ENCODE results near the gene STUM. TPM values are rescaled to one million over a fixed set of nuclear protein-coding genes. Genes with fewer than 3 reads are reported as not detected.

Gene STUM
- total and polyA plus RNA-seq, 2 experiments from 2014 or later, result 0.23 to 1.3 TPM

DNA sequence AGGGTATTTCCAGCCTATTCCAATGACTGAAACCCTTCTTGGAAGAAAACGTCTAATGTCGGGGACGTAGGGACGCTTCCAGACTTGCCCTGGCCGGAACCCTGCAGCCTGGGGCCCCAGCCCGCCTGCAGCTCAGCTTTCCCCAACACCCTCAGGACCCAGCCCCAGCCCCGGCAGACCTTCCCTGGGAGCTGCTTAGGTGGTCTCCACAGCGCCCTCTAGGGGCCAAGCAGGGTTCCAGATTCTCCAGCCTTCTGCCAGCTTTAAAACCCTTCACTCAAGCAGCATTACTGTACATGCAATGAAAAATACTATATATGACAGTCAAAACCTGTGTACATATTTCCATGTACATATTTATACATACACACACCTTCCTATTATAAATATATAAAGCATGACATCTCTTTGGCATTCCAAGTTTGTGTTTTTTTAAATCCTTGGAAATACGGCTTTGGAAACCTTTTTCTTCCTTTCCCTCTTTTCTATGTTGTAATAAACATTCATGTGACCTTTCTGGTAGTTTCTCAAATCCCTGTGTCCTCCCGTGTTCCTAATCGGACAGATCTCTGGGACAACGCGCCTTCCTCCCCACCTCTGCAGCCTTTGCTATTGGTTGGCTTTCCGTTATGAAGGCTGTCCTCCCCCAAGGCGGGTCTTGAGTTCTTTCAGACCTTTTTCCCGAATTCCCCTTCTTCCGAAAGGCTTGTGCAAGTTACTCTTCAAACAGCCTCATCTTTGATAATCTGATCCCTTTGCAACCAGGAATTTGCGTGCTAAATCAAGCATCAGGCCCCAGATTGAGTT, 60.3 kb downstream of the STUM start:
- Histone ChIP-seq H3K9me2 (ENCODE audit: insufficient read depth) (no peaks in the 10 kb centered on the region), H3K4me3 (no peak overlapping the region), H3K79me2 (replicated peaks; ENCODE audit: insufficient read depth) (no peaks in the 10 kb centered on the region), H3K36me3 (ENCODE audit: insufficient read depth) (no peaks in the 10 kb centered on the region), H4K20me1 (replicated peaks; ENCODE audit: insufficient read depth) (no peaks in the 10 kb centered on the region), H3F3A (replicated peaks; ENCODE audit: low read depth) (no peaks in the 10 kb centered on the region), H3K27ac (ENCODE audit: low read depth) (no peak overlapping the region), H3K4me2 (peak overlapping the region; percentile 71; the same call in 1 of the 2 replicates), H3K4me1 (ENCODE audit: insufficient read depth) (peaks cover 21% of the 10 kb centered on the region; the same call in 1 of the 2 replicates), H3K27me3 (ENCODE audit: insufficient read depth) (no peaks in the 10 kb centered on the region), H2AFZ (peak overlapping the region; percentile 91)
- TF ChIP-seq, protein P1, sequence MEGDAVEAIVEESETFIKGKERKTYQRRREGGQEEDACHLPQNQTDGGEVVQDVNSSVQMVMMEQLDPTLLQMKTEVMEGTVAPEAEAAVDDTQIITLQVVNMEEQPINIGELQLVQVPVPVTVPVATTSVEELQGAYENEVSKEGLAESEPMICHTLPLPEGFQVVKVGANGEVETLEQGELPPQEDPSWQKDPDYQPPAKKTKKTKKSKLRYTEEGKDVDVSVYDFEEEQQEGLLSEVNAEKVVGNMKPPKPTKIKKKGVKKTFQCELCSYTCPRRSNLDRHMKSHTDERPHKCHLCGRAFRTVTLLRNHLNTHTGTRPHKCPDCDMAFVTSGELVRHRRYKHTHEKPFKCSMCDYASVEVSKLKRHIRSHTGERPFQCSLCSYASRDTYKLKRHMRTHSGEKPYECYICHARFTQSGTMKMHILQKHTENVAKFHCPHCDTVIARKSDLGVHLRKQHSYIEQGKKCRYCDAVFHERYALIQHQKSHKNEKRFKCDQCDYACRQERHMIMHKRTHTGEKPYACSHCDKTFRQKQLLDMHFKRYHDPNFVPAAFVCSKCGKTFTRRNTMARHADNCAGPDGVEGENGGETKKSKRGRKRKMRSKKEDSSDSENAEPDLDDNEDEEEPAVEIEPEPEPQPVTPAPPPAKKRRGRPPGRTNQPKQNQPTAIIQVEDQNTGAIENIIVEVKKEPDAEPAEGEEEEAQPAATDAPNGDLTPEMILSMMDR (conservative IDR thresholded peaks at IDR 0.05; ENCODE audit: low read depth in 2 of 2), result peak; percentile 94 to 97
- no peak for TF ChIP-seq EZH2phosphoT487 (IDR thresholded peaks at IDR 0.05; ENCODE audit: unreplicated experiment)
- Mint-ChIP-seq H3K4me3 (no peak overlapping the region), H3K9me3 (no peaks in the 10 kb centered on the region), H3K27me3 (ENCODE audit: insufficient read depth, low read depth, poor library complexity) (peaks cover 12% of the 10 kb centered on the region), H3K36me3 (ENCODE audit: low read depth) (no peaks in the 10 kb centered on the region), H3K27ac (no peak overlapping the region), H3K4me1 (peaks cover 30% of the 10 kb centered on the region)
- DNase-seq (ENCODE audit: low spot score) (peak; percentile 91), ATAC-seq (peak; percentile 82)

DNA sequence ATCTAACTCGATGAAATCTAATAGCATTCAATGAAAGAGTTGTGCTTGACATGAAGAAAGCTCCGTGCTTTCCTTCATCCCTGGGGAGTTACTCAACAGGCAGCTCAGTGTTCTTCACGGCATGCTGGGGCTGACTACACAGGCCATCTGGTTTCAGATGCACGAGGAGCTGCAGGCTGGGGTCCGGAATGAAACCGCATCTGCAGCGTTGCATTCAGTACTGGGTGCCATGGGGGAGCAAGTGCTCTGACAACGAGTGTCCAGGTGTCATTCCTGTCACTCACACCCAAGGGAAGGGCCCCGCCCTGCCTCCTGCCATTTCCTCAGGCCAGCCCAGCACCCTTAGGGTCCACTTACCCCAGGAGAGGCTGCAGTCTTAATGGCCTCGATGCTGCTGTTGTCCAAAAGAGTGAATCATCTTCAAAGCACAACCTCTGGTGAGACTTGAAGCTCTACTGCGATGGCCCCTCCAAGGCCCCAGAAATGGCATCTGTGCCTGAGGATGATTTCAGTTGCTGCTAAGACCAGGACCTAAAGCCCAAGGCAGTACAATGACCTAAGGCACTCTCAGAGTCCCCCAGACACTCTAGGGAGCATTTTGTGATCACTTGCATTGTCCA, 61.4 kb downstream of the STUM start:
- Histone ChIP-seq H3K27me3 (ENCODE audit: insufficient read depth) (no peaks in the 10 kb centered on the region), H3F3A (replicated peaks; ENCODE audit: low read depth) (no peaks in the 10 kb centered on the region), H3K36me3 (ENCODE audit: insufficient read depth) (no peaks in the 10 kb centered on the region), H3K9me2 (ENCODE audit: insufficient read depth) (no peaks in the 10 kb centered on the region), H3K79me2 (replicated peaks; ENCODE audit: insufficient read depth) (no peaks in the 10 kb centered on the region), H3K4me3 (no peak overlapping the region), H3K27ac (ENCODE audit: low read depth) (no peak overlapping the region), H3K4me2 (no peak overlapping the region), H2AFZ (no peak overlapping the region), H4K20me1 (replicated peaks; ENCODE audit: insufficient read depth) (no peaks in the 10 kb centered on the region), H3K4me1 (ENCODE audit: insufficient read depth) (peaks cover 12% of the 10 kb centered on the region; the same call in 1 of the 2 replicates)
- Mint-ChIP-seq H3K36me3 (ENCODE audit: low read depth) (no peaks in the 10 kb centered on the region; the same call in 2 of the 3 replicates), H3K27ac (no peak overlapping the region), H3K9me3 (0 out of 3 replicates have a peak, but pooled peaks cover 3% of the 10 kb centered on the region), H3K4me1 (peaks cover 21% of the 10 kb centered on the region), H3K27me3 (ENCODE audit: insufficient read depth, low read depth, poor library complexity) (peaks cover 11% of the 10 kb centered on the region), H3K4me3 (no peak overlapping the region)
- ATAC-seq, result no peak
- DNase-seq (ENCODE audit: low spot score), result no peak
- no peak for TF ChIP-seq POLR2AphosphoS5 (IDR thresholded peaks at IDR 0.05; ENCODE audit: low read depth)
- TF ChIP-seq, protein P2, sequence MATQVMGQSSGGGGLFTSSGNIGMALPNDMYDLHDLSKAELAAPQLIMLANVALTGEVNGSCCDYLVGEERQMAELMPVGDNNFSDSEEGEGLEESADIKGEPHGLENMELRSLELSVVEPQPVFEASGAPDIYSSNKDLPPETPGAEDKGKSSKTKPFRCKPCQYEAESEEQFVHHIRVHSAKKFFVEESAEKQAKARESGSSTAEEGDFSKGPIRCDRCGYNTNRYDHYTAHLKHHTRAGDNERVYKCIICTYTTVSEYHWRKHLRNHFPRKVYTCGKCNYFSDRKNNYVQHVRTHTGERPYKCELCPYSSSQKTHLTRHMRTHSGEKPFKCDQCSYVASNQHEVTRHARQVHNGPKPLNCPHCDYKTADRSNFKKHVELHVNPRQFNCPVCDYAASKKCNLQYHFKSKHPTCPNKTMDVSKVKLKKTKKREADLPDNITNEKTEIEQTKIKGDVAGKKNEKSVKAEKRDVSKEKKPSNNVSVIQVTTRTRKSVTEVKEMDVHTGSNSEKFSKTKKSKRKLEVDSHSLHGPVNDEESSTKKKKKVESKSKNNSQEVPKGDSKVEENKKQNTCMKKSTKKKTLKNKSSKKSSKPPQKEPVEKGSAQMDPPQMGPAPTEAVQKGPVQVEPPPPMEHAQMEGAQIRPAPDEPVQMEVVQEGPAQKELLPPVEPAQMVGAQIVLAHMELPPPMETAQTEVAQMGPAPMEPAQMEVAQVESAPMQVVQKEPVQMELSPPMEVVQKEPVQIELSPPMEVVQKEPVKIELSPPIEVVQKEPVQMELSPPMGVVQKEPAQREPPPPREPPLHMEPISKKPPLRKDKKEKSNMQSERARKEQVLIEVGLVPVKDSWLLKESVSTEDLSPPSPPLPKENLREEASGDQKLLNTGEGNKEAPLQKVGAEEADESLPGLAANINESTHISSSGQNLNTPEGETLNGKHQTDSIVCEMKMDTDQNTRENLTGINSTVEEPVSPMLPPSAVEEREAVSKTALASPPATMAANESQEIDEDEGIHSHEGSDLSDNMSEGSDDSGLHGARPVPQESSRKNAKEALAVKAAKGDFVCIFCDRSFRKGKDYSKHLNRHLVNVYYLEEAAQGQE (IDR thresholded peaks at IDR 0.05; ENCODE audit: unreplicated experiment), result no peak
- TF ChIP-seq EZH2phosphoT487 (IDR thresholded peaks at IDR 0.05; ENCODE audit: unreplicated experiment), result no peak
- TF ChIP-seq, protein P3, sequence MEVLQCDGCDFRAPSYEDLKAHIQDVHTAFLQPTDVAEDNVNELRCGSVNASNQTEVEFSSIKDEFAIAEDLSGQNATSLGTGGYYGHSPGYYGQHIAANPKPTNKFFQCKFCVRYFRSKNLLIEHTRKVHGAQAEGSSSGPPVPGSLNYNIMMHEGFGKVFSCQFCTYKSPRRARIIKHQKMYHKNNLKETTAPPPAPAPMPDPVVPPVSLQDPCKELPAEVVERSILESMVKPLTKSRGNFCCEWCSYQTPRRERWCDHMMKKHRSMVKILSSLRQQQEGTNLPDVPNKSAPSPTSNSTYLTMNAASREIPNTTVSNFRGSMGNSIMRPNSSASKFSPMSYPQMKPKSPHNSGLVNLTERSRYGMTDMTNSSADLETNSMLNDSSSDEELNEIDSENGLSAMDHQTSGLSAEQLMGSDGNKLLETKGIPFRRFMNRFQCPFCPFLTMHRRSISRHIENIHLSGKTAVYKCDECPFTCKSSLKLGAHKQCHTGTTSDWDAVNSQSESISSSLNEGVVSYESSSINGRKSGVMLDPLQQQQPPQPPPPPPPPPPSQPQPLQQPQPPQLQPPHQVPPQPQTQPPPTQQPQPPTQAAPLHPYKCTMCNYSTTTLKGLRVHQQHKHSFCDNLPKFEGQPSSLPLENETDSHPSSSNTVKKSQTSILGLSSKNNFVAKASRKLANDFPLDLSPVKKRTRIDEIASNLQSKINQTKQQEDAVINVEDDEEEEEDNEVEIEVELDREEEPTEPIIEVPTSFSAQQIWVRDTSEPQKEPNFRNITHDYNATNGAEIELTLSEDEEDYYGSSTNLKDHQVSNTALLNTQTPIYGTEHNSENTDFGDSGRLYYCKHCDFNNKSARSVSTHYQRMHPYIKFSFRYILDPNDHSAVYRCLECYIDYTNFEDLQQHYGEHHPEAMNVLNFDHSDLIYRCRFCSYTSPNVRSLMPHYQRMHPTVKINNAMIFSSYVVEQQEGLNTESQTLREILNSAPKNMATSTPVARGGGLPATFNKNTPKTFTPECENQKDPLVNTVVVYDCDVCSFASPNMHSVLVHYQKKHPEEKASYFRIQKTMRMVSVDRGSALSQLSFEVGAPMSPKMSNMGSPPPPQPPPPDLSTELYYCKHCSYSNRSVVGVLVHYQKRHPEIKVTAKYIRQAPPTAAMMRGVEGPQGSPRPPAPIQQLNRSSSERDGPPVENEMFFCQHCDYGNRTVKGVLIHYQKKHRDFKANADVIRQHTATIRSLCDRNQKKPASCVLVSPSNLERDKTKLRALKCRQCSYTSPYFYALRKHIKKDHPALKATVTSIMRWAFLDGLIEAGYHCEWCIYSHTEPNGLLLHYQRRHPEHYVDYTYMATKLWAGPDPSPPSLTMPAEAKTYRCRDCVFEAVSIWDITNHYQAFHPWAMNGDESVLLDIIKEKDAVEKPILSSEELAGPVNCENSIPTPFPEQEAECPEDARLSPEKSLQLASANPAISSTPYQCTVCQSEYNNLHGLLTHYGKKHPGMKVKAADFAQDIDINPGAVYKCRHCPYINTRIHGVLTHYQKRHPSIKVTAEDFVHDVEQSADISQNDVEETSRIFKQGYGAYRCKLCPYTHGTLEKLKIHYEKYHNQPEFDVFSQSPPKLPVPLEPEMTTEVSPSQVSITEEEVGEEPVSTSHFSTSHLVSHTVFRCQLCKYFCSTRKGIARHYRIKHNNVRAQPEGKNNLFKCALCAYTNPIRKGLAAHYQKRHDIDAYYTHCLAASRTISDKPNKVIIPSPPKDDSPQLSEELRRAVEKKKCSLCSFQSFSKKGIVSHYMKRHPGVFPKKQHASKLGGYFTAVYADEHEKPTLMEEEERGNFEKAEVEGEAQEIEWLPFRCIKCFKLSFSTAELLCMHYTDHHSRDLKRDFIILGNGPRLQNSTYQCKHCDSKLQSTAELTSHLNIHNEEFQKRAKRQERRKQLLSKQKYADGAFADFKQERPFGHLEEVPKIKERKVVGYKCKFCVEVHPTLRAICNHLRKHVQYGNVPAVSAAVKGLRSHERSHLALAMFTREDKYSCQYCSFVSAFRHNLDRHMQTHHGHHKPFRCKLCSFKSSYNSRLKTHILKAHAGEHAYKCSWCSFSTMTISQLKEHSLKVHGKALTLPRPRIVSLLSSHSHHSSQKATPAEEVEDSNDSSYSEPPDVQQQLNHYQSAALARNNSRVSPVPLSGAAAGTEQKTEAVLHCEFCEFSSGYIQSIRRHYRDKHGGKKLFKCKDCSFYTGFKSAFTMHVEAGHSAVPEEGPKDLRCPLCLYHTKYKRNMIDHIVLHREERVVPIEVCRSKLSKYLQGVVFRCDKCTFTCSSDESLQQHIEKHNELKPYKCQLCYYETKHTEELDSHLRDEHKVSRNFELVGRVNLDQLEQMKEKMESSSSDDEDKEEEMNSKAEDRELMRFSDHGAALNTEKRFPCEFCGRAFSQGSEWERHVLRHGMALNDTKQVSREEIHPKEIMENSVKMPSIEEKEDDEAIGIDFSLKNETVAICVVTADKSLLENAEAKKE (CRISPR knock-in tag; IDR thresholded peaks at IDR 0.05), result no peak
- no peak for TF ChIP-seq JUNB (IDR thresholded peaks at IDR 0.05; ENCODE audit: unreplicated experiment)
- no peak for TF ChIP-seq STAT1 (IDR thresholded peaks at IDR 0.05; ENCODE audit: unreplicated experiment)
- no peak for TF ChIP-seq EZH2 (IDR thresholded peaks at IDR 0.05; ENCODE audit: low read depth, unreplicated experiment)
